ENCODE measurements around the gene SLAMF1. TPM values are rescaled to one million over a fixed set of nuclear protein-coding genes. Genes with fewer than 3 reads are reported as not detected.
A peak's percentile ranks its signal among the peaks of the same experiment; 100 is the strongest.
"Not testable (repeated sequence)": the region's sequence is repeated elsewhere in the genome, so short reads cannot be mapped to it uniquely, and the experiment has no call there.

SLAMF1 gene
- total and polyA plus RNA-seq, 2 donors (not counting 1 experiment from before 2014, with no cell fraction given) = 20.7 to 42.3 TPM

DNA sequence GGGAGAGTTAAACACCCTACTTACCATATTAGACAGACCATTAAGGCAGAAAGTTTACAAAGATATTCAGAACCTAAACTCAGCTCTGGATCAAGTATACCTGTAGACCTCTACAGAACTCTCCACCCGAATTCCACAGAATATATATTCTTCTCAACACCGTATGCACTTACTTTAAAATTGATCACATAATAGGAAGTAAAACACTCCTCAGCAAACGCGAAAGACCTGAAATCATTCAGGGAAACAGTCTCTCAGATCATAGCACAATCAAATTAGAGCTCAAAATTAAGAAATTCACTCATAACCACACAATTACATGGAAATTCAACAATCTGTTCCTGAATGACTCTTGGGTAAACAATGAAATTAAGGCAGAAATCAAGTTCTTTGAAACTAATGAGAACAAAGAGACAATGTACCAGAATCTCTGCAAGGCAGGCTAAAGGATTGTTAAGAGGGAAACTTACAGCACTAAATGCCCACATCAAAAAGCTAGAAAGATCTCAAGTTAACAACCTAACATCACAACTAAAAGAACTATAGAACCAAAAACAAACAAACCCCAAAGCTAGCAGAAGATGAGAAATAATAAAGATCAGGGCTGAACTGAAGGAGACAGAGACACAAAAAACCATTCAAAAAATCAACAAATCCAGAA is 86.7 kb downstream of the SLAMF1 start:
- H3K4me1 ChIP-seq (ENCODE audit: control insufficient read depth in 2 of 2, insufficient read depth in 2 of 2, low read length in 2 of 2) = peaks cover 14 to 23% of the 10 kb centered on the region in 2 donors
- no peaks in the 10 kb centered on the region for H4K20me1 ChIP-seq (ENCODE audit: control insufficient read depth, insufficient read depth, low read length, poor library complexity, severe bottlenecking)
- H3K9ac ChIP-seq (ENCODE audit: low read length) = no peak overlapping the region
- H3K4me3 ChIP-seq (ENCODE audit: control extremely low read depth in 1 of 5, extremely low read depth in 1 of 5, insufficient read depth in 1 of 5, low read depth in 2 of 5, low read length in 4 of 5) = no peak overlapping the region
- no peak overlapping the region for H3K4me2 ChIP-seq (replicated peaks; ENCODE audit: low read depth, low read length, poor library complexity, severe bottlenecking)
- ATAC-seq (ENCODE audit: low read depth) = no peak
- ChIA-PET POLR2A (no interaction called here), CTCF (interaction anchor here (1.0 to 1.7 kb wide), 4 partner anchors 11 to 47 kb away, joined by 3 to 4 read pairs (median 4); no protein-coding TSS in a partner anchor)
- H3K36me3 ChIP-seq (replicated peaks in 1 of 2; ENCODE audit: control extremely low read depth in 1 of 2, control insufficient read depth in 1 of 2, extremely low read depth in 1 of 2, insufficient read depth in 2 of 2, low read length in 1 of 2) = peaks cover 10 to 18% of the 10 kb centered on the region in 2 experiments
- TF ChIP-seq CTCF (IDR thresholded peaks at IDR 0.05) = no peak
- TF ChIP-seq EZH2 (IDR thresholded peaks at IDR 0.05; ENCODE audit: borderline replicate concordance, insufficient read depth, low read depth, low read length, poor library complexity, severe bottlenecking) = no peak
- DNase-seq = no peak
- 88% methylated on average over 4 of the region's 4 CpGs for WGBS (ENCODE audit: insufficient coverage)
- no peaks in the 10 kb centered on the region for H3K27me3 ChIP-seq (replicated peaks in 1 of 4; ENCODE audit: control extremely low read depth in 1 of 4, control insufficient read depth in 3 of 4, insufficient read depth in 4 of 4, low read length in 3 of 4)
- Mint-ChIP-seq H3K27me3 (no peaks in the 10 kb centered on the region), H3K4me1 (peaks cover 57% of the 10 kb centered on the region), H3K9me3 (ENCODE audit: insufficient read depth) (peaks cover 2% of the 10 kb centered on the region), H3K27ac (peak overlapping the region; percentile 34), H3K4me3 (no peak overlapping the region)
- no peak overlapping the region for H2AFZ ChIP-seq (ENCODE audit: insufficient read depth, low read depth, low read length, poor library complexity, severe bottlenecking)
- H3K27ac ChIP-seq (ENCODE audit: low read length in 2 of 2) = no peak overlapping the region
- intact Hi-C loops (cut with micrococcal nuclease) = no loop called here
- H3K79me2 ChIP-seq (ENCODE audit: control insufficient read depth, insufficient read depth, low read length) = peaks cover 69% of the 10 kb centered on the region
- H3K9me3 ChIP-seq (ENCODE audit: control extremely low read depth in 1 of 3, control insufficient read depth in 2 of 3, insufficient read depth in 1 of 3, low read length in 2 of 3) = peaks cover 0 to 17% (median 4%) of the 10 kb centered on the region in 3 donors

- DNase-seq; H3K4me3 ChIP-seq (ENCODE audit: control extremely low read depth in 1 of 5, extremely low read depth in 1 of 5, insufficient read depth in 1 of 5, low read depth in 2 of 5, low read length in 4 of 5): not testable (repeated sequence)
Measured at GRCh38 chr1:160559437-160559836, 87.4 kb downstream of the SLAMF1 start.

More at GRCh38 chr1:160559437-160559836, 87.4 kb downstream of the SLAMF1 start:
- H3K27me3 Mint-ChIP-seq; H4K20me1 ChIP-seq (ENCODE audit: control insufficient read depth, insufficient read depth, low read length, poor library complexity, severe bottlenecking); ATAC-seq (ENCODE audit: low read depth); H2AFZ ChIP-seq (ENCODE audit: insufficient read depth, low read depth, low read length, poor library complexity, severe bottlenecking); POLR2A ChIA-PET; H3K4me2 ChIP-seq (replicated peaks; ENCODE audit: low read depth, low read length, poor library complexity, severe bottlenecking); H3K9me3 Mint-ChIP-seq (ENCODE audit: insufficient read depth); intact Hi-C loops (cut with micrococcal nuclease); H3K27me3 ChIP-seq (replicated peaks in 1 of 4; ENCODE audit: control extremely low read depth in 1 of 4, control insufficient read depth in 3 of 4, insufficient read depth in 4 of 4, low read length in 3 of 4); H3K27ac ChIP-seq (ENCODE audit: low read length in 2 of 2); H3K9ac ChIP-seq (ENCODE audit: low read length): not testable (repeated sequence)
- H3K27ac Mint-ChIP-seq = peak overlapping the region; percentile 27
- peaks cover 51% of the 10 kb centered on the region for H3K4me1 Mint-ChIP-seq
- peak overlapping the region; percentile 8 for H3K4me3 Mint-ChIP-seq
- peaks cover 14 to 23% of the 10 kb centered on the region in 2 donors for H3K4me1 ChIP-seq (ENCODE audit: control insufficient read depth in 2 of 2, insufficient read depth in 2 of 2, low read length in 2 of 2)
- peaks cover 10 to 12% of the 10 kb centered on the region in 2 experiments for H3K36me3 ChIP-seq (replicated peaks in 1 of 2; ENCODE audit: control extremely low read depth in 1 of 2, control insufficient read depth in 1 of 2, extremely low read depth in 1 of 2, insufficient read depth in 2 of 2, low read length in 1 of 2)
- peaks cover 0 to 17% (median 4%) of the 10 kb centered on the region in 3 donors for H3K9me3 ChIP-seq (ENCODE audit: control extremely low read depth in 1 of 3, control insufficient read depth in 2 of 3, insufficient read depth in 1 of 3, low read length in 2 of 3)
- peaks cover 69% of the 10 kb centered on the region for H3K79me2 ChIP-seq (ENCODE audit: control insufficient read depth, insufficient read depth, low read length)
- 100% methylated on average over 2 of the region's 3 CpGs for WGBS (ENCODE audit: insufficient coverage)
- CTCF ChIA-PET = interaction anchor here (1.0 to 1.7 kb wide), 4 partner anchors 14 to 47 kb away, joined by 3 to 5 read pairs (median 3); no protein-coding TSS in a partner anchor
